Activated T-cell treated with anti-CD3 and anti-CD28 coated beads, Interleukin-2, amount 50 U/mL, for 24 hours (primary cell): ENCODE data around the gene TMA7.

Experiments
- DNase-seq: peaks from one replicate; pipeline ENCODE4 v3.0.0-alpha.2; 2020
- H3K27ac Mint-ChIP-seq: 2 replicates; pipeline ENCODE4 v1.8.0; 2020; ENCODE audit warnings: mild to moderate bottlenecking, mixed read lengths
- H3K27me3 Mint-ChIP-seq: 2 replicates; pipeline ENCODE4 v1.8.0; 2020; ENCODE audit warnings: mixed read lengths
- H3K36me3 Mint-ChIP-seq: 2 replicates; pipeline ENCODE4 v1.8.0; 2020; ENCODE audit warnings: low read depth, mixed read lengths
- H3K4me1 Mint-ChIP-seq: 2 replicates; pipeline ENCODE4 v1.8.0; 2020; ENCODE audit warnings: low read depth, mixed read lengths
- H3K4me3 Mint-ChIP-seq: 2 replicates; pipeline ENCODE4 v1.8.0; 2020; ENCODE audit warnings: mild to moderate bottlenecking, moderate library complexity, mixed read lengths
- H3K9me3 Mint-ChIP-seq: 2 replicates; pipeline ENCODE4 v1.8.0; 2020; ENCODE audit warnings: mixed read lengths

The TMA7 gene

DNA sequence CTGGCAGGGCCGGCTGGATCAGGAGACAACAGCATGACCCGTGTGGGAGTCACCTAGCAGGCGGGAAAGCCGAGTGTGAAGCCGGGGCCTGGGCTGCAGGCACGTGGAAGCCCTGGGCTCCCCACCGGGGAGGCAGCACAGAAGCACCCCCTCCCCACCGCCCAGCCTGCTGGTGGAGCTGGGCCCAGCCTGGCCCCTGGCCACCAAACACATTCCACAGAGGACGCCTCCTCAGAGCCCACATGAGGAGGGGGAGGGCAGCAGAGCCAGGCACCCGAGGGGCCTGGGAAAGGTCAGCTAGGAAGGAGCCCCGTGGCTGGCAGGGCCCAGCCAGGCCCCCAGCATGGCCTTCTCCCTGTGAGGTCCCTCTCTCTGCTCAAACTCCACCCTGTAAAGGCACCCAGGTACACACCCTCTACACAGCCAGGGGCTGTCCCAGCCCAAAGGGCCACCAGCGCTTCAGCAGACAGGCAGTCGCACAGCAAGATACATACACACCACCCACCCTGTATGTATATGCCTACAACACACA lies 14.7 kb upstream of the TMA7 start:
- Mint-ChIP-seq H3K27ac (no peak overlapping the region), H3K27me3 (peaks cover 6% of the 10 kb centered on the region), H3K4me1 (peaks cover 4% of the 10 kb centered on the region), H3K9me3 (no peaks in the 10 kb centered on the region), H3K36me3 (no peaks in the 10 kb centered on the region), H3K4me3 (no peak overlapping the region)
- no peak for DNase-seq

DNA sequence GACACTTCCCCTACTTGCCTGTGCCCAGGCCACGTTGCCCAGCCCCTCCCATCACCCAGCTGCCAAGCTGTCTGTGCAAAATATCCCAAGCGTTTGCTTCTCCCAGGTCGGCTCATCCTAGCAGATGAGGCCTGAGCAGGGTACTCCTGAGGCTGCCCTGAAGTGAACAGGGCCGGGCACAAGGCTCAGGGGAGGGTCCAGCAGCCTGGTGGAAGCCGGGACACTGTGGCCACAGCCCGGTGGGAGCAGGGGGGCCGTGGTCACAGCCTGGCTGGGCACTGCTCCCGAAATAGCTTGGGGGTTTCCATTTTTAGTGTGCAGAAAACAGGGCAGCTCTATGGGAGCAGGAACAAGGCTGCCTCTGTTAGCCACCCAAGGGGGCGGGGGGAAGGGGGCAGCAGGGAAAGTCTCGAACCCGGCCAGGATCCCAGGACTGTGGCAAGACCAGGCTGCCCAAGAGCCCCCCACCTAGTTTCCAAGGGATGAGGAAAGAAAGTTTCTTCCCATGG lies 13.6 kb upstream of the TMA7 start:
- H3K4me1 Mint-ChIP-seq = peaks cover 8% of the 10 kb centered on the region
- peaks cover 10% of the 10 kb centered on the region for H3K36me3 Mint-ChIP-seq
- no peak for DNase-seq
- no peak overlapping the region for H3K27ac Mint-ChIP-seq
- H3K27me3 Mint-ChIP-seq = peaks cover 6% of the 10 kb centered on the region
- H3K9me3 Mint-ChIP-seq = no peaks in the 10 kb centered on the region
- H3K4me3 Mint-ChIP-seq = no peak overlapping the region

DNA sequence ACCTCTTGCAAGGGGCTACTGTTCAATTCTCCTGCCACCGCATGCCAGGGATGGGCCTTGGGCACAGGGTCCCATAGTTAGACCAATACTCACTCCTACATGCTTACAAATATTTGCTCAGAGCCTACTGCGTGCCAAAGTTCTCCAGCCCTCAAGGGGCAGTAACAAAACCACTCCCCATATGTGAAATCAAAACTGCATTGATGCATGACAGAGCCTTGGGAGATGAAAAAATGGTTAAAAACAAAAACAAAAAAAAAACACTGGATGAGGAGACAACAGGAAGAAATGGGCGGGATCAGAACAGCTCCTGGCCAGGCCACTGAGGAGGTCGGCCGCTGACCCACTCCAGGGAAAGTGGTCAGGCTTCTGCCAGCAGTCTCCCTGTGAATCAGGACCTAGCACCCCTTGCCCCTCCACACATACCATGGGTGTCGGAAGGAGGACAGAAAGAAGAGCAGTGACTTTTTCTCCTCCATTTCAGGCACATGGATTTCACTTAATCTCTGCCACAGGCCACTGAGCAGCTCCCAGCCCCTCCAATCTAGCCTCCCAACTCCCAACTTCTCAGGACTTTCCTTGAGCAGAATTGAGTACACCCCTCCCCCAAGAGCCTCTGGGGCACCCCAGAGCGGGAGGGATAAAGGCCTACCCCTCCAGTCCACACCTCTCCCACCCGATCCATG lies 13.0 kb upstream of the TMA7 start:
- H3K9me3 Mint-ChIP-seq = no peaks in the 10 kb centered on the region
- H3K36me3 Mint-ChIP-seq = peaks cover 16% of the 10 kb centered on the region
- H3K4me1 Mint-ChIP-seq = peaks cover 8% of the 10 kb centered on the region
- no peak overlapping the region for H3K27ac Mint-ChIP-seq
- H3K27me3 Mint-ChIP-seq = peaks cover 6% of the 10 kb centered on the region
- no peak overlapping the region for H3K4me3 Mint-ChIP-seq
- DNase-seq = no peak

DNA sequence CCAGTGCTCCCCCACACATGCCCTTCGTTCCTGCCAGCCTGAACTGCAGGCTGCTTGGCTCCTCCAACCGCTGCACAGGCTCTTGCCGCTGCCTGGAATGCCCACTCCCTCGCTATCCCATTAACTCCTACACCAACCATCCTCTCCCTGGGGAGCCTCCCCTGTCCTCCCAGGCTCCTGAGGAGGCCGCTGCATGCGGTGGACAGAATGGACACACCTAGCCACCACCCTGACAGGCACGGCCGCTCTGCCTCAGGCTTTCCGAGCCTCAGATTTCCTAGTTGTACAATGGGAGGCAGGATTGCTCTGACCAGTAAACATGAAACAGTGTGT lies 12.5 kb upstream of the TMA7 start:
- no peak for DNase-seq
- Mint-ChIP-seq H3K9me3 (no peaks in the 10 kb centered on the region), H3K27ac (no peak overlapping the region), H3K36me3 (peaks cover 21% of the 10 kb centered on the region), H3K4me1 (peaks cover 8% of the 10 kb centered on the region), H3K4me3 (no peak overlapping the region), H3K27me3 (peaks cover 6% of the 10 kb centered on the region)

DNA sequence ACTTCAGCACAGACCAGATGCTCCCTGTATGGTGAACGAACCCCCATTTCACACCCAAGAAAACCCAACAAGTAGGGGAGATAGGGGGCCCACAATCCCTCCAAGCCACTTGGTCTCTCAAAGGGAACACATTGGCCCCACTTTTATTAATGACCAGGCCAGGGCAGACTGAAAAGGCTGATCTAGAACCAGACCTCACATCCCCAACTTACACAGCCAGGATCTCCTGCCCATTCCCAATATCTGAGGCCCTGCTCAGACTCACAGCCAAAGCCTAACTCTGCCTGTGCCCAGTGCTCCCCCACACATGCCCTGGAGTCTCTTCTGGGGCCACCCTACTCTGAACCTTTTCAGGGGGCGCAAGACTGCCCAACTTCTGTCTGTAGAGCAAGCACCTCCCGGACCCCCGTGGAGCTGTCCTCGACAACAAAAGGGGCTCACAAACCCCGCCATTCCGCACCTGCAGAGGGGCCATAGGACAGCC lies 11.9 kb upstream of the TMA7 start:
- DNase-seq = no peak
- Mint-ChIP-seq H3K4me3 (peak overlapping the region; percentile 32), H3K4me1 (peaks cover 8% of the 10 kb centered on the region), H3K27ac (no peak overlapping the region), H3K27me3 (peaks cover 6% of the 10 kb centered on the region), H3K9me3 (no peaks in the 10 kb centered on the region), H3K36me3 (peaks cover 26% of the 10 kb centered on the region)

DNA sequence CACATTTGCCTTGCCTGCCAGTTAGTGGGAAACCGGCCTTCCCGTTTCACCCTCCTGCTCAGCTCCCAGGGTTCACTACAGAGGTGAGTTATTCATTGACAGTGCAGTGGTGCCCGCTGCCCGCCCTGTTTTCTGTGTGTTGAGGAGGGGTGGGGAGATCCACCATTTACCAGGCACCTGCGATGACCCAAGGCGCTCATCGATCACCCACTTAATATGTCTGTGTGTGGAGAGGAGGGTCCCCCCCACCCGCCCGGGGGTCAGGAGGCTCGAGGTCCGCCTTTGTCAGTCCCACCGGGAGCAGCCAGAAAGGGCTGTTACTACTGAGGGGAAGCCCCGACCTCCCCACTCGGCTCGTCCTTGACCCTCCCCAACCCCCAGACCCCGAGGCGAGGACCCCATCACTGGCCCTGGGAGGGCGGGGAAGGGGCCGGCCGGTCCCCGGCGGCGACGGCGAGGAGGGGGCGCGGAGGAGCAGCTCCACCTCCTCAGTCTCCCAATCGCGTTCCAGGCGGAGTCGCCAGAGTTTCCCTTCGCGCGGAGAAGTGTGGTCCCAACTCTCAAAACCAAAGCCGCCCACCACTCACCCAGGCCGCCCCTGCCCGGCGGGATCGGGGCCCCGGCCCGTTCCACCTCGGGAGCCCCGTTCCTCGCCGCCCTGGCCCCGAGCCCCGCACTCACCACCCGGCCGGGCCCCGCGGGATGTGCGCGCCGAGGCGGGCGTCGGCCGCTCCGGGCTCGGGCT lies 11.3 kb upstream of the TMA7 start:
- Mint-ChIP-seq H3K4me1 (peaks cover 8% of the 10 kb centered on the region), H3K36me3 (peaks cover 33% of the 10 kb centered on the region), H3K4me3 (peak overlapping the region; percentile 32), H3K27ac (no peak overlapping the region), H3K27me3 (peaks cover 6% of the 10 kb centered on the region), H3K9me3 (no peaks in the 10 kb centered on the region)
- DNase-seq = no peak

DNA sequence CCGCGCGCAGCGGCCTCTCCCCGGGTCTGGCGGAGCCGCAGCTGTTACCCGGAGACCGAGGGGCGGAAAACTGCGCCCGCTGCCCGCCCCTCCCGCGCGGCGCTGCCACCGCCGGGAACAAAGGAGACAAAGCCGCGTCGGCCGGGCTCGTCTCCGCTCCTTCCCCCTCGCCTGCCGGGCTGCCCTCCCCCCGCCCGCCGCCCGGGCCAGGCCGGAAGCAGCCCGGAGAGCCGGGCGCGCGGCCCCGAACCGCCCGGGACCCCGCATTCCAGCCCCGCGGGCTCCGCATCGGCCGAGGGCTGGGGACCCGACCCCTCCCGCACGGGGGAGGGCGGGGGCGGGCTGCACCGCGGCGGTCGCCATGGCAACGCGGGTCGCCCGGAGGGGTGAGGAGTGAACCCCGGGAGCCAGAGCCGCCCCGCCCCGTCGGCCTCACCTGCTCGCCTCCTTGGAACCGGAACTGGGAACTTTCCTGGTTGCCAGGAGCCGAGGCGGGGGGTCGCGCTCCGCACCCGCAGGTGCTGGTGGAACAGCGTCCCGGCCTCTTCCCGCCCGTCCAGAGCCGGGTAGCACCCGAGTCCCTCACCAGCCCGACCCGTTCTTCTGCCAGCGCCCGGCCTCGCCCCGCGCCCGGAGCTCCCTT lies 10.6 kb upstream of the TMA7 start:
- H3K36me3 Mint-ChIP-seq = peaks cover 40% of the 10 kb centered on the region
- H3K4me3 Mint-ChIP-seq = peak overlapping the region; percentile 72
- H3K27me3 Mint-ChIP-seq = peaks cover 6% of the 10 kb centered on the region
- DNase-seq = peak; percentile 77
- no peaks in the 10 kb centered on the region for H3K9me3 Mint-ChIP-seq
- no peak overlapping the region for H3K27ac Mint-ChIP-seq
- peaks cover 11% of the 10 kb centered on the region for H3K4me1 Mint-ChIP-seq

DNA sequence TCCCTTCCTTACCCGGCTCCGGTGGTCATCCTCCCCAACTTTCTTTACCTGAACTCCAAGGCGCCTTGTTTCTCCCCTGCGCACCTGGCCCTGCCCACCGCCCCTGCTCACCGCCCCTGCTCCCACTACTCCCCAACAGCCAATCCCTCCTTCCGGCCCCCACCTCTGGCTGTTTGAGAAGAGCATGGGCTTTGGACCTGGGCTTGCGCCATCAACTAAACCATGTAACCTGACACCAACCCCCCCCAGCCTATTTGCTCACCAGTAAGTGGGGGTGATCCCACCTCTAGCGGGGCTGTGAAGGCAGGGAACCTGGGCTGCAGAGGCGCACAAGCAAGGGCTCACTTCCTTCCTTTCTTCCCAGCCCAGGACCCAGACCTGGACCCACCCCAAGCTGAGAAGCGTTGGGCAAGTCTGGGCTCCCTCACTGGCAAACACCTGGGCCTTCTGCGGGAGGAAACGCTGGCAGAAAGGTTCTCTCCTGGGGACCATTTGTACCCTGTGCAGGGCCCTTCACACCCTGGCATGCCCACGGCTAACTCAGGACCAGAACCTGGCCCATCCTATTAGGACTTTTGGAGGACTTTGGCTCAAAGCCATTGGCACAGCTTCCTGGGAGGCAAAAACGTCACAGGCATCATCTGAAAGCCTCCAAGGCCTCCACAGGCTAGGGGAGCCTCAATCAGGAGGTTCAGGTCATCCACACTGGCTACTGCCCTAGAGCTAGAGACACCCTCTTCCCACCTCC lies 9.9 kb upstream of the TMA7 start, which contains the start of gene PLXNB1:
Gene PLXNB1 (minus strand): TSS at position 127 of the 748 bp plus-strand sequence. CDS start 5,475 bp downstream, outside the sequence.
- peaks cover 6% of the 10 kb centered on the region for H3K27me3 Mint-ChIP-seq
- H3K4me1 Mint-ChIP-seq = peaks cover 16% of the 10 kb centered on the region
- peak within 1 kb of the TSS; percentile 71 for H3K27ac Mint-ChIP-seq
- H3K4me3 Mint-ChIP-seq = peak within 1 kb of the TSS; percentile 72
- no peaks in the 10 kb centered on the region for H3K9me3 Mint-ChIP-seq
- no peak for DNase-seq
- peaks cover 44% of the 10 kb centered on the region for H3K36me3 Mint-ChIP-seq

DNA sequence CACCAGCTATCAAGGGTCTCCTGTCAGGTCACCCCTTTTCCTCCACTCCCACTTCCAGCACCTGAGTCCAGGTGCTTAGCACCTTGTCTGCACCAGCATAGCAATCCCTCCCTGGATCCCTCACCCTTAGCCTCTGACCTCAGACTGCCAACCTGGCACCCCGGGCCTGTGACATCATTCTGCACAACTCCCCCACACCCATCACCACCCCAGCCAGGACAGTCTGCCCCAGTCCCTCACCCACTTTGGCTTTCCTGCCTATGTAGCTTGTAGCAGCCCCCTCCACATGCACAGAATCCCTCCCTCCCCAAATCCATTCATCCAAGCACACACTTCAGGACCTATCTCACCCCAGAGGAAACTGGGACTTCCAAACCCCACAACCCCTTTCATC lies 9.4 kb upstream of the TMA7 start:
- Mint-ChIP-seq H3K27ac (peak overlapping the region; percentile 19), H3K4me3 (peak overlapping the region; percentile 72)

DNA sequence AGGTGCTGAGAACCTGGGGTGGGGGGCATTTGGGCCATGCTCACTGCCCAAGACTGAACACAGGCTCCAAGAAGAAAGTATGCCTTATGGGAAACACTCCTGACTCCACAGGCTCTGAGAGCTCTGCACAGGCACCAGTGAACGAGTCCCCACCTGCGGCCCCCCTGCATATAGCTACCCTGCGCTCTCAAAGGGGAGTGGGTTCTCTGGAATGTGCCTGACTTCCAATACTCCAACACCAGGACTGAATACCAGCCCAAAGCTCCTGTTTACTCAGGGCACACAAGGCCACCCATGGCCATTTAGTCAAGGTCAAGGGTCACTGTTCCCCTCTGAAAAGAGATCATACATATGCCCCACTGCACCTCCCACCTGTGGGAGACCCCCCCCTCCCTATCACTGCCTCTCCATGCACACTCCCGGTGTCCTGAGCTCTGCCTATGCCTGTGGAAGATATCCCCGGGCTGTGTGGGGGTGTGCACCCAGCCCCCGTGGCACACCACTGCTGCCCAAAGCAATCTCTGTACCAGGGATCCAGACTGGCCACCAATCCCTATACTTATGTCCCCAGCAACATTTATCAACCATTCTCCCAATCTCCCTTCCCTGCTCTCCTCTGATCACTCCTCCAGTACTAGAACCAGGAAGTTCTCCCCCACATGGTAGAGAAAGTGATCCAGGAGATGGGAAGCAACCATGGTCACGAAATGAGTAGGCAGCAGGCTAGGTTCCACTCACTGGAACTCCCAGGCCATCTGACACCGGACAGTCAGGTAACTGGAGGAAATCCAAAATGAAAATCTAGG lies 8.6 kb upstream of the TMA7 start:
- peak overlapping the region; percentile 19 for H3K27ac Mint-ChIP-seq
- peak overlapping the region; percentile 37 for H3K4me3 Mint-ChIP-seq
- DNase-seq = no peak
- peaks cover 6% of the 10 kb centered on the region for H3K27me3 Mint-ChIP-seq
- no peaks in the 10 kb centered on the region for H3K9me3 Mint-ChIP-seq
- peaks cover 19% of the 10 kb centered on the region for H3K4me1 Mint-ChIP-seq
- peaks cover 46% of the 10 kb centered on the region for H3K36me3 Mint-ChIP-seq

More for the DNA sequence above, 9.4 kb upstream of the TMA7 start:
- no peak for DNase-seq
- Mint-ChIP-seq H3K36me3 (peaks cover 46% of the 10 kb centered on the region), H3K4me1 (peaks cover 19% of the 10 kb centered on the region), H3K9me3 (no peaks in the 10 kb centered on the region), H3K27me3 (peaks cover 6% of the 10 kb centered on the region)

DNA sequence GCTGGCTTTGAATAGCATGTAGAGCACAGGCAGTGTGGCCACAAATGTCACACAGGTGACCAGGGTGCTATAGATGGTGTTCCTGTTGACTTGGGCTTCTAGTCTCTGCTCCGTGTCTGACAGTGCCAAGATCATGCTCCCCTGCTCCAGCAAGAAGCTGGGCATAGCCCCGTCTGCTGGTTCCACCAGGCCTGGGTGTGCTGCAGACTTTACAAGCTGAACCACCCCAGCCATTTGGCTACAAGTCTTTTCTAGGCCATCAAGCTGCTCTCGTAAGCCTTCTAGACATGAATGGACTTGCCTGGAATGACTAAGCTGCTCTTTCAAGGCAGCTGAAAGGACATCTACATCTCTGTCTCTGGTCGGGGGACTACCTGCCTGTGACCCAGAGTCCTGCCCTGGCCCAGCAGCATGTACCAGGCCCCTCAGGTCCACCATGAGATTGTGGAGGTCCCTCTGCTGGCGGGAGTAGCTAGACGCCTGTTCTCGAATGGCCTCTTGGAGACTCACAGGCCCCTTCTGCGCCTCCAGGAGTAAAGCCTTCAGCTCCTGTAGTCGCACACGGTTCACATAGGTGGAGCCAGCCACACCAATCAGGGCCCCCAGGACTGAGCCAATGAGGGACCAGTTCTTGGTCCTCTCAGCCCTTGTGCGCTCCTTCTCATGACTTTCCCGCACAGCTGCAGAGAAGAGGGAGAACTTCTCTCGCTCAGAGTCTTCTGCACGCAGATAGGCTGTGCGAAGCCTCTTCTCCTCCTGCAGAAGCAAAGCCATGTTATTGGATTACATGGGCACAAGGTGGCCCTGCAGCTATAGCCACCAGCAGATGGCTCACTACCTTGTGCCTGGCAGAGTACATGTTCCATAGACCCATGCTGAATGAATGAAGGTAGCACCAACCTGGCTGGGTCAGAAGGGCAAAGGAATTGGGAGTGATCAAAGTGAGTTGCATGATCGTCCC lies 7.4 kb upstream of the TMA7 start:
- no peak for DNase-seq
- Mint-ChIP-seq H3K9me3 (no peaks in the 10 kb centered on the region), H3K27me3 (peaks cover 6% of the 10 kb centered on the region), H3K4me3 (no peak overlapping the region), H3K27ac (no peak overlapping the region), H3K4me1 (peaks cover 20% of the 10 kb centered on the region), H3K36me3 (peaks cover 46% of the 10 kb centered on the region)

DNA sequence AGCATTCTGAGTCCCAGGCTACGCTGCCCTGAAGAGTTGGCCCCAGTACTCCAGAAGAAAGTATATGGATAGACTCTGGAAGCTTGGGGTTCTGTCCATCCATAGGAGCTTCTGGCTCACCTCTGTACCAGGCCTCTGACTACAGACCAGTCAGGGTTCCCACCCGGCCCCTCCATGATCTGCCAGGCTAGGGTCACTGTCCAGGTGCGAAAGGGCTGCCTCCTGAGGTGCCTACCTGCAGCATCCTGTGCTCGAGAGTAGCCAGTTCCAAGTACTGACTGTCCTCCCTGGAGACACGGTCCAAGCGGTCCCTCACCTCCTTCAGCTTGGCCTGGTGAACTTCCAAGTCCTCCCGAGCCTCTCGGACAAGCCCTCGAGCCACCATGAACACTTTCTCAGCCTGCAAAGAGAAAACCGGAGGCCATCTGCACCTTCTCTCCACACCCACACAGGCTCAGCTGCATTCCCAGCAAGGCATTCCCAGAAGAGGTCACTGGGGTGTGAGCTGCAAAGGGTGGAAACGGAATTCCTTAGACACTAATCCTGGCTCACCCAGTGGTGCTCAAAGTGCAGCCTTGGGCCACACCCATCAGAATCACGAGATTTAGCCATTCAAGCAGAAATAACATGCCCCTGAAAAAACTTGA lies 6.5 kb upstream of the TMA7 start:
- peaks cover 46% of the 10 kb centered on the region for H3K36me3 Mint-ChIP-seq
- H3K4me1 Mint-ChIP-seq = peaks cover 25% of the 10 kb centered on the region
- H3K27ac Mint-ChIP-seq = no peak overlapping the region
- DNase-seq = no peak
- no peaks in the 10 kb centered on the region for H3K9me3 Mint-ChIP-seq
- no peaks in the 10 kb centered on the region for H3K27me3 Mint-ChIP-seq
- no peak overlapping the region for H3K4me3 Mint-ChIP-seq
